ENCODE measurements around the gene NR2F6.

GRCh38 chr19:17196610-17197009, 49.1 kb downstream of the NR2F6 start:
- TF ChIP-seq RAD21 (conservative IDR thresholded peaks at IDR 0.05 in 1 of 2, IDR thresholded peaks at IDR 0.05 in 1 of 2) (no peak), CTCF (IDR thresholded peaks at IDR 0.05) (no peak), CEBPB (IDR thresholded peaks at IDR 0.05) (no peak), MAZ (IDR thresholded peaks at IDR 0.05; ENCODE audit: borderline replicate concordance, low read depth, low read length) (no peak), PBX3 (IDR thresholded peaks at IDR 0.05) (no peak), POLR2A (IDR thresholded peaks at IDR 0.05; ENCODE audit: low read length) (no peak), MAX (IDR thresholded peaks at IDR 0.05) (no peak), MYC (IDR thresholded peaks at IDR 0.05; ENCODE audit: borderline replicate concordance, low read length) (no peak), NR3C1 (IDR thresholded peaks at IDR 0.05) (no peak), PHF8 (IDR thresholded peaks at IDR 0.05; ENCODE audit: borderline replicate concordance, low read depth) (no peak)

Measured in A549 (cell line).